SK-N-SH (cell line): Measurements from ENCODE around the gene LRP4.

ENCODE experiments used
- CTCF ChIP-seq: fragments of 200-600 bp; sonication (generic); IDR thresholded peaks from 2 replicates; pipeline ENCODE4 v1.6.1; 2017; ENCODE audit warnings: antibody characterized with exemption, mild to moderate bottlenecking, moderate library complexity
- MAX ChIP-seq: IDR thresholded peaks from 2 replicates; pipeline ENCODE4 v1.4.0; 2012; ENCODE audit warnings: low read depth
- NFIC ChIP-seq: IDR thresholded peaks from 2 replicates; pipeline ENCODE4 v1.4.0; 2012; ENCODE audit warnings: borderline replicate concordance
- REST ChIP-seq: IDR thresholded peaks from 2 replicates; pipeline ENCODE4 v1.6.1; 2012; ENCODE audit warnings: mild to moderate bottlenecking, low read depth, low read length, moderate library complexity
- SMC3 ChIP-seq: IDR thresholded peaks from 2 replicates; pipeline ENCODE4 v1.6.1; 2012; ENCODE audit warnings: low read depth, low read length, improper control_type of control experiment
- YY1 ChIP-seq: IDR thresholded peaks from 2 replicates; pipeline ENCODE4 v1.4.0; 2012; ENCODE audit warnings: low read depth, mild to moderate bottlenecking

- no peak for TF ChIP-seq YY1
- no peak for TF ChIP-seq NFIC
- no peak for TF ChIP-seq CTCF
- TF ChIP-seq REST: no peak
- TF ChIP-seq SMC3: no peak
- TF ChIP-seq MAX: no peak
Observed at GRCh38 chr11:46892838-46893237, 25.5 kb downstream of the LRP4 start.
